NCI-H69 (cell line): ENCODE data around the gene MRTFA.
"Not testable (repeated sequence)": the region's sequence is repeated elsewhere in the genome, so short reads cannot be mapped to it uniquely, and the experiment has no call there.

Experiments
- DNase-seq: peaks from one replicate; lab custom pipeline; 2025; lab: John Stamatoyannopoulos, UW

The MRTFA gene

GRCh38 chr22:40595497-40596234 lies 40.9 kb downstream of the MRTFA start:
- DNase-seq, result no peak

GRCh38 chr22:40594924-40595323 lies 41.6 kb downstream of the MRTFA start:
- no peak for DNase-seq

- peak; percentile 29 for DNase-seq
Observed at GRCh38 chr22:40594346-40594745, 42.2 kb downstream of the MRTFA start.

GRCh38 chr22:40593460-40594273 lies 42.9 kb downstream of the MRTFA start:
- peak; percentile 35 for DNase-seq

GRCh38 chr22:40592352-40593113 lies 44.0 kb downstream of the MRTFA start:
- DNase-seq, result no peak

- DNase-seq, result no peak
Observed at GRCh38 chr22:40588726-40589125, 47.8 kb downstream of the MRTFA start.

- DNase-seq, result no peak
Observed at GRCh38 chr22:40586781-40587180, 49.7 kb downstream of the MRTFA start.

GRCh38 chr22:40585310-40585751 lies 51.2 kb downstream of the MRTFA start:
- DNase-seq, result peak; percentile 57

- not testable (repeated sequence) for DNase-seq
Observed at GRCh38 chr22:40584766-40585165, 51.8 kb downstream of the MRTFA start.

GRCh38 chr22:40583053-40583741 lies 53.3 kb downstream of the MRTFA start:
- DNase-seq, result no peak

GRCh38 chr22:40582063-40582462 lies 54.5 kb downstream of the MRTFA start:
- no peak for DNase-seq

GRCh38 chr22:40580631-40581030 lies 55.9 kb downstream of the MRTFA start:
- no peak for DNase-seq

GRCh38 chr22:40578171-40578570 lies 58.3 kb downstream of the MRTFA start:
- DNase-seq, result no peak

GRCh38 chr22:40572976-40573375 lies 63.5 kb downstream of the MRTFA start:
- DNase-seq, result no peak

GRCh38 chr22:40571887-40572286 lies 64.6 kb downstream of the MRTFA start:
- no peak for DNase-seq

GRCh38 chr22:40567626-40568328 lies 68.7 kb downstream of the MRTFA start:
- no peak for DNase-seq

GRCh38 chr22:40567106-40567505 lies 69.4 kb downstream of the MRTFA start:
- no peak for DNase-seq

GRCh38 chr22:40560994-40561515 lies 75.5 kb downstream of the MRTFA start:
- no peak for DNase-seq

GRCh38 chr22:40560551-40560950 lies 76.0 kb downstream of the MRTFA start:
- peak; percentile 24 for DNase-seq

- DNase-seq, result no peak
Observed at GRCh38 chr22:40557972-40558371, 78.5 kb downstream of the MRTFA start.

- no peak for DNase-seq
Observed at GRCh38 chr22:40556641-40557040, 79.9 kb downstream of the MRTFA start.
